H1 (cell line): Measurements from ENCODE around the gene LRRC3B. TPM values are rescaled to one million over a fixed set of nuclear protein-coding genes. Genes with fewer than 3 reads are reported as not detected.

Experiments used
- CTCF ChIA-PET: fragments of 300-600 bp; sonication (Branson Sonifier 250); formaldehyde crosslinking; loops from one replicate; lab custom pipeline; 2021; ENCODE audit not compliant: partially characterized antibody; lab: Charles Lee
- POLR2A ChIA-PET: fragments of 300-600 bp; sonication (Branson Sonifier 250); formaldehyde crosslinking; loops from one replicate; lab custom pipeline; 2021; ENCODE audit warnings: inconsistent platforms; ENCODE audit not compliant: partially characterized antibody; lab: Charles Lee
- DNase-seq, 2 experiments: peaks; one replicate each; pipeline versions ENCODE4 v3.0.0 to v3.0.0-alpha.2; 2010 to 2022; ENCODE audit warnings: low spot score in 2 of 2, low read depth in 1 of 2, mixed read lengths in 1 of 2
- FAIRE-seq: peaks from 2 replicates; lab custom pipeline; 2011; peaks lifted over from hg19 to GRCh38; lab: Jason Lieb, UNC
- H2AFZ ChIP-seq: 2 replicates; pipeline ENCODE4 v1.8.1; 2012; ENCODE audit warnings: low read length, inconsistent platforms
- H2AK5ac ChIP-seq: 2 replicates; pipeline ENCODE4 v1.6.1; 2013; ENCODE audit warnings: low read depth, low read length
- H2BK120ac ChIP-seq: replicated peaks from 2 replicates; pipeline ENCODE3; 2013; ENCODE audit warnings: low read depth, low read length, inconsistent platforms
- H2BK12ac ChIP-seq: 2 replicates; pipeline ENCODE4 v1.6.1; 2013; ENCODE audit warnings: low read depth, low read length
- H2BK15ac ChIP-seq: 2 replicates; pipeline ENCODE4 v1.6.1; 2013; ENCODE audit warnings: low read length
- H2BK20ac ChIP-seq: 2 replicates; pipeline ENCODE4 v1.6.1; 2013; ENCODE audit warnings: low read length
- H2BK5ac ChIP-seq: 2 replicates; pipeline ENCODE4 v1.6.1; 2013; ENCODE audit warnings: low read depth, low read length
- H3K14ac ChIP-seq: 2 replicates; pipeline ENCODE4 v1.6.1; 2013; ENCODE audit warnings: inconsistent platforms; ENCODE audit not compliant: insufficient read length
- H3K18ac ChIP-seq: 2 replicates; pipeline ENCODE4 v1.6.1; 2013; ENCODE audit warnings: low read length; ENCODE audit errors: extremely low read depth
- H3K23ac ChIP-seq: 2 replicates; pipeline ENCODE4 v1.6.1; 2013; ENCODE audit warnings: inconsistent platforms; ENCODE audit not compliant: insufficient read length
- H3K23me2 ChIP-seq: 2 replicates; pipeline ENCODE4 v1.6.1; 2013; ENCODE audit warnings: low read depth, low read length
- H3K27ac ChIP-seq: 2 replicates; pipeline ENCODE4 v1.6.1; 2011; ENCODE audit warnings: low read depth, low read length, inconsistent platforms
- H3K27me3 ChIP-seq, 4 experiments: replicated peaks in 1 of 4; 1 replicate in 1 of 4; 2 replicates in 3 of 4; pipeline versions ENCODE4 v1.6.1 to v1.8.1; 2011 to 2013; ENCODE audit warnings: low read length in 3 of 4, mild to moderate bottlenecking in 3 of 4, inconsistent platforms in 2 of 4, mixed read lengths in 2 of 4, moderate library complexity in 1 of 4; ENCODE audit not compliant: control insufficient read depth in 3 of 4, insufficient read depth in 3 of 4; ENCODE audit errors: extremely low read depth in 1 of 4
- H3K36me3 ChIP-seq, 4 experiments: 2 replicates each; pipeline versions ENCODE4 v1.6.1 to v1.8.1; 2011 to 2013; ENCODE audit warnings: mild to moderate bottlenecking in 4 of 4, low read length in 3 of 4, moderate library complexity in 2 of 4, control low read depth in 1 of 4, inconsistent platforms in 1 of 4; ENCODE audit not compliant: insufficient read depth in 4 of 4, control insufficient read depth in 2 of 4
- H3K4ac ChIP-seq: replicated peaks from 2 replicates; pipeline ENCODE3; 2013; ENCODE audit warnings: low read length, low read depth, mixed read lengths, inconsistent platforms; ENCODE audit not compliant: insufficient read length
- H3K4me1 ChIP-seq, 4 experiments: replicated peaks in 1 of 4; 1 replicate in 1 of 4; 2 replicates in 3 of 4; pipeline versions ENCODE4 v1.6.1 to v1.8.1; 2011 to 2013; ENCODE audit warnings: low read length in 3 of 4, inconsistent platforms in 2 of 4, mixed read lengths in 1 of 4; ENCODE audit not compliant: insufficient read depth in 4 of 4, control insufficient read depth in 3 of 4
- H3K4me2 ChIP-seq, 2 experiments: 2 replicates each; pipeline versions ENCODE4 v1.6.1 to v1.8.1; 2011 to 2013; ENCODE audit warnings: low read depth in 2 of 2, low read length in 2 of 2, control low read depth in 1 of 2, inconsistent platforms in 1 of 2, mild to moderate bottlenecking in 1 of 2; ENCODE audit not compliant: insufficient read depth in 1 of 2
- H3K4me3 ChIP-seq, 4 experiments: fragments of 200-600, 300-600 bp in 1 of 4; sonication (generic), shearing (Covaris generic), sonication (Bioruptor Twin) in 1 of 4; 2 replicates each; pipeline versions ENCODE4 v1.5.1 to v1.8.1; 2011 to 2016; ENCODE audit warnings: low read length in 4 of 4, low read depth in 3 of 4, control low read depth in 2 of 4, inconsistent platforms in 2 of 4, mild to moderate bottlenecking in 2 of 4, mixed read lengths in 1 of 4, moderate library complexity in 1 of 4; ENCODE audit not compliant: insufficient read depth in 2 of 4; ENCODE audit errors: extremely low read depth in 1 of 4
- H3K56ac ChIP-seq: replicated peaks from 2 replicates; pipeline ENCODE3; 2013; ENCODE audit warnings: low read depth, mild to moderate bottlenecking, mixed read lengths, low read length, inconsistent platforms; ENCODE audit not compliant: insufficient read length
- H3K79me1 ChIP-seq: 2 replicates; pipeline ENCODE4 v1.6.1; 2013; ENCODE audit warnings: low read depth, low read length, control low read depth
- H3K79me2 ChIP-seq, 2 experiments: 2 replicates each; pipeline versions ENCODE4 v1.6.1 to v1.8.1; 2012 to 2013; ENCODE audit warnings: low read length in 2 of 2, mild to moderate bottlenecking in 2 of 2, inconsistent platforms in 1 of 2; ENCODE audit not compliant: insufficient read depth in 2 of 2, control insufficient read depth in 1 of 2
- H3K9ac ChIP-seq, 4 experiments: replicated peaks in 1 of 4; 1 replicate in 1 of 4; 2 replicates in 3 of 4; pipeline versions ENCODE4 v1.6.1 to v1.8.1; 2011 to 2013; ENCODE audit warnings: low read depth in 3 of 4, low read length in 3 of 4, control low read depth in 2 of 4, mild to moderate bottlenecking in 2 of 4, moderate library complexity in 2 of 4, inconsistent platforms in 1 of 4; ENCODE audit errors: extremely low read depth in 1 of 4
- H3K9me3 ChIP-seq, 2 experiments: 2 replicates each; pipeline versions ENCODE4 v1.6.1 to v1.8.1; 2012 to 2013; ENCODE audit warnings: mild to moderate bottlenecking in 2 of 2, moderate library complexity in 2 of 2, control low read depth in 1 of 2, inconsistent platforms in 1 of 2, low read depth in 1 of 2, low read length in 1 of 2, mixed read lengths in 1 of 2; ENCODE audit not compliant: insufficient read depth in 2 of 2
- H4K20me1 ChIP-seq, 2 experiments: replicated peaks in 1 of 2; 2 replicates each; pipeline versions ENCODE3 to v1.8.1; 2011 to 2013; ENCODE audit warnings: inconsistent platforms in 2 of 2, low read length in 2 of 2, mild to moderate bottlenecking in 1 of 2; ENCODE audit not compliant: insufficient read depth in 2 of 2, control insufficient read depth in 1 of 2
- H4K5ac ChIP-seq: 2 replicates; pipeline ENCODE4 v1.6.1; 2013; ENCODE audit warnings: low read length, low read depth, mixed read lengths, inconsistent platforms; ENCODE audit not compliant: insufficient read length
- H4K8ac ChIP-seq: 2 replicates; pipeline ENCODE4 v1.8.0; 2013; ENCODE audit warnings: mild to moderate bottlenecking, moderate library complexity, low read length, inconsistent platforms; ENCODE audit not compliant: insufficient read depth; ENCODE audit errors: extremely low read depth
- H4K91ac ChIP-seq: replicated peaks from 2 replicates; pipeline ENCODE3; 2013; ENCODE audit warnings: low read length, mixed read lengths, inconsistent platforms; ENCODE audit not compliant: insufficient read length
- ATF3 ChIP-seq: IDR thresholded peaks from 2 replicates; pipeline ENCODE4 v1.6.1; 2011; ENCODE audit warnings: low read depth, mild to moderate bottlenecking, low read length; ENCODE audit not compliant: insufficient read depth
- BRCA1 ChIP-seq: IDR thresholded peaks from 2 replicates; pipeline ENCODE4 v1.6.1; 2012; ENCODE audit warnings: low read depth, low read length, improper control_type of control experiment
- CEBPB ChIP-seq: IDR thresholded peaks from 2 replicates; pipeline ENCODE4 v1.6.1; 2012; ENCODE audit warnings: low read depth, low read length
- FOSL1 ChIP-seq: IDR thresholded peaks from 2 replicates; pipeline ENCODE4 v1.6.1; 2011; ENCODE audit warnings: mild to moderate bottlenecking, low read depth, low read length, moderate library complexity; ENCODE audit not compliant: insufficient read depth
- HDAC2 ChIP-seq, 2 experiments: fragments of 300-600 bp in 1 of 2; sonication (generic) in 1 of 2; IDR thresholded peaks; 2 replicates each; pipeline ENCODE4 v1.6.1; 2011 to 2012; ENCODE audit warnings: low read depth in 2 of 2, low read length in 2 of 2, mild to moderate bottlenecking in 2 of 2, moderate library complexity in 2 of 2, borderline replicate concordance in 1 of 2, inconsistent platforms in 1 of 2
- MAFK ChIP-seq: IDR thresholded peaks from 2 replicates; pipeline ENCODE4 v1.6.1; 2012; ENCODE audit warnings: low read depth, mild to moderate bottlenecking, improper control_type of control experiment, low read length
- PHF8 ChIP-seq: fragments of 200-600 bp; sonication (generic); conservative IDR thresholded peaks from 2 replicates; pipeline ENCODE4 v1.7.1; 2012; ENCODE audit warnings: low read depth, mild to moderate bottlenecking, inconsistent platforms, low read length, moderate library complexity
- POU5F1 ChIP-seq: IDR thresholded peaks from 2 replicates; pipeline ENCODE4 v1.6.1; 2011; ENCODE audit warnings: low read depth, mild to moderate bottlenecking, low read length, moderate library complexity
- RBBP5 ChIP-seq: IDR thresholded peaks from 2 replicates; pipeline ENCODE4 v1.7.1; 2012; ENCODE audit warnings: low read depth, mild to moderate bottlenecking, inconsistent platforms, low read length, moderate library complexity, borderline replicate concordance
- RFX5 ChIP-seq: IDR thresholded peaks from 2 replicates; pipeline ENCODE4 v1.6.1; 2011; ENCODE audit warnings: low read depth, low read length, improper control_type of control experiment, borderline replicate concordance
- RXRA ChIP-seq: IDR thresholded peaks from 2 replicates; pipeline ENCODE4 v1.6.1; 2011; ENCODE audit warnings: low read depth, mild to moderate bottlenecking, low read length, moderate library complexity; ENCODE audit not compliant: insufficient read depth
- SAP30 ChIP-seq: fragments of 300-600 bp; sonication (generic); IDR thresholded peaks from 2 replicates; pipeline ENCODE4 v1.7.1; 2012; ENCODE audit warnings: low read length, moderate library complexity, mild to moderate bottlenecking, inconsistent platforms; ENCODE audit not compliant: insufficient read depth, insufficient replicate concordance
- TEAD4 ChIP-seq: IDR thresholded peaks from 2 replicates; pipeline ENCODE4 v1.6.1; 2012; ENCODE audit warnings: low read depth, low read length, inconsistent platforms, mixed read lengths
- YY1 ChIP-seq: IDR thresholded peaks from 2 replicates; pipeline ENCODE4 v1.6.1; 2011; ENCODE audit warnings: low read depth, mild to moderate bottlenecking, low read length
- ZNF274 ChIP-seq: IDR thresholded peaks from 2 replicates; pipeline ENCODE4 v1.7.0; 2012; ENCODE audit warnings: low read length, borderline replicate concordance; ENCODE audit errors: extremely low read depth
- polyA plus RNA-seq, 7 experiments: library from polyadenylated mRNA; depleted of rRNA in 3 of 7; stranded (reverse) in 5 of 7; unstranded in 2 of 7; fragments of >200 nt in 5 of 7; fragments of 200-250 nt in 2 of 7; gene quantifications; 1 replicate in 5 of 7; 2 replicates in 1 of 7; 4 replicates in 1 of 7; pipeline versions ENCODE4 v1.2.1 to v1.2.3, GENCODE V29; 2011 to 2013; ENCODE audit warnings: missing spikeins in 2 of 7, mixed read lengths in 2 of 7
- total RNA-seq: library from RNA; stranded (reverse); fragmentation: NEBNext Ultra II Directional; extraction: Animal tissue kit (Norgen Biotek cat#: 25700); gene quantifications from 2 replicates; pipeline ENCODE4 v1.2.1, GENCODE V29; 2021

Gene LRRC3B
- total and polyA plus RNA-seq, 2 of the 8 experiments (the other 6 are each of a cell fraction or from before 2014, with no cell fraction given): 1.6 to 3.1 TPM

- no peak overlapping the region for H4K5ac ChIP-seq
- no peaks in the 10 kb centered on the region for H4K20me1 ChIP-seq
- no peak overlapping the region for H2BK20ac ChIP-seq
- DNase-seq (no peak), FAIRE-seq (no peak)
- H2AFZ ChIP-seq: no peak overlapping the region
- no peak overlapping the region for H2BK5ac ChIP-seq
- H3K36me3 ChIP-seq: no peaks in the 10 kb centered on the region
- no peak overlapping the region for H3K4me3 ChIP-seq
- H3K23ac ChIP-seq: no peak overlapping the region
- H2BK15ac ChIP-seq: no peak overlapping the region
- no peak overlapping the region for H2BK12ac ChIP-seq
- H4K8ac ChIP-seq: no peak overlapping the region
- no peak overlapping the region for H3K4ac ChIP-seq
- ChIA-PET POLR2A (no interaction called here), CTCF (no interaction called here)
- H3K18ac ChIP-seq: no peak overlapping the region
- no peak overlapping the region for H3K56ac ChIP-seq
- H3K27me3 ChIP-seq: peaks cover 3 to 10% (median 5%) of the 10 kb centered on the region in 4 experiments; a peak in 5 of 7 replicates
- no peaks in the 10 kb centered on the region for H3K79me1 ChIP-seq
- no peak overlapping the region for H2AK5ac ChIP-seq
- no peak overlapping the region for H3K27ac ChIP-seq
- no peaks in the 10 kb centered on the region for H3K9me3 ChIP-seq
- H3K23me2 ChIP-seq: no peaks in the 10 kb centered on the region
- no peak overlapping the region for H4K91ac ChIP-seq
- no peak overlapping the region for H3K4me2 ChIP-seq
- no peak overlapping the region for H3K9ac ChIP-seq
- H3K79me2 ChIP-seq: no peaks in the 10 kb centered on the region
- H3K4me1 ChIP-seq: no peaks in the 10 kb centered on the region
- H3K14ac ChIP-seq: no peak overlapping the region
- H2BK120ac ChIP-seq: no peak overlapping the region
- no peak for TF ChIP-seq RFX5
- TF ChIP-seq PHF8: no peak
- no peak for TF ChIP-seq YY1
- no peak for TF ChIP-seq HDAC2 (IDR thresholded peaks at IDR 0.05; ENCODE audit: borderline replicate concordance in 1 of 2, low read depth in 2 of 2, low read length in 2 of 2)
- TF ChIP-seq FOSL1: no peak
- TF ChIP-seq CEBPB: no peak
- no peak for TF ChIP-seq RXRA
- TF ChIP-seq ZNF274: no peak
- no peak for TF ChIP-seq TEAD4
- TF ChIP-seq SAP30: no peak
- TF ChIP-seq RBBP5: no peak
- no peak for TF ChIP-seq MAFK
- no peak for TF ChIP-seq POU5F1
- TF ChIP-seq BRCA1: no peak
- TF ChIP-seq ATF3: no peak
Observed at GRCh38 chr3:26637698-26638097, 15.1 kb downstream of the LRRC3B start.
